Prostate gland (tissue), 2 donors: ENCODE measurements around the gene GRID2. TPM values are rescaled to one million over a fixed set of nuclear protein-coding genes. Genes with fewer than 3 reads are reported as not detected.

ENCODE experiments used
- DNase-seq: peaks from one replicate; pipeline ENCODE4 v3.0.0-alpha.2; 2019; ENCODE audit warnings: low spot score
- H3K27ac ChIP-seq, 2 donors: fragments of 200-600 bp; sonication (generic); 2 replicates each; pipeline ENCODE4 v1.5.1; 2017 to 2019
- H3K27me3 ChIP-seq: fragments of 200-600 bp; sonication (generic); replicated peaks from 2 replicates; pipeline ENCODE4 v1.5.1; 2019; ENCODE audit not compliant: insufficient read depth
- H3K36me3 ChIP-seq, 2 donors: fragments of 200-600 bp; sonication (generic); 1 replicate in 1 of 2; 2 replicates in 1 of 2; pipeline versions ENCODE4 v1.5.1 to v1.8.1; 2017 to 2019
- H3K4me1 ChIP-seq: fragments of 200-600 bp; sonication (generic); replicated peaks from 2 replicates; pipeline ENCODE4 v1.5.1; 2019
- H3K4me3 ChIP-seq, 2 donors: fragments of 200-600 bp; sonication (generic); 2 replicates each; pipeline ENCODE4 v1.5.1; 2017 to 2019
- H3K9me3 ChIP-seq: fragments of 200-600 bp; sonication (generic); 2 replicates; pipeline ENCODE4 v1.5.1; 2017
- POLR2A ChIP-seq: fragments of 450-650 bp; IDR thresholded peaks from one replicate; pipeline ENCODE4 v1.6.1; 2016; ENCODE audit warnings: antibody characterized with exemption, mild to moderate bottlenecking
- POLR2AphosphoS5 ChIP-seq: sonication (generic); formaldehyde crosslinking; IDR thresholded peaks from one replicate; pipeline ENCODE4 v1.6.1; 2017; ENCODE audit warnings: antibody characterized with exemption
- WGBS: methylation state at CpG from one replicate; pipeline ENCODE4 v1.1.5; 2018; 5-methylcytosine and 5-hydroxymethylcytosine counted together
- intact Hi-C: fragments of 100-400 bp; cut with DNase I; formaldehyde crosslinking; loops from one replicate; pipeline ENCODE4 v1.14.2; 2022
- total RNA-seq, 2 donors: library from RNA; depleted of rRNA; stranded (reverse); fragments of >200 nt; gene quantifications; one replicate each; pipeline ENCODE4 v1.1.0, GENCODE V29; 2016
- TF ChIP-seq, protein P1 (sequence below), 4 experiments: fragments of 200-600 bp in 2 of 4; fragments of 450-650 bp in 2 of 4; sonication (generic) in 2 of 4; IDR thresholded peaks; 1 replicate in 3 of 4; 2 replicates in 1 of 4; pipeline ENCODE4 v1.5.1; 2016 to 2019; ENCODE audit warnings: antibody characterized with exemption in 4 of 4, mild to moderate bottlenecking in 2 of 4, moderate library complexity in 2 of 4

GRID2 gene
- total RNA-seq, 2 donors from 2014 or later, result 0.09 to 11.0 TPM

GRCh38 chr4:93409035-93409434, 1105.3 kb downstream of the GRID2 start:
- TF ChIP-seq, protein P1, sequence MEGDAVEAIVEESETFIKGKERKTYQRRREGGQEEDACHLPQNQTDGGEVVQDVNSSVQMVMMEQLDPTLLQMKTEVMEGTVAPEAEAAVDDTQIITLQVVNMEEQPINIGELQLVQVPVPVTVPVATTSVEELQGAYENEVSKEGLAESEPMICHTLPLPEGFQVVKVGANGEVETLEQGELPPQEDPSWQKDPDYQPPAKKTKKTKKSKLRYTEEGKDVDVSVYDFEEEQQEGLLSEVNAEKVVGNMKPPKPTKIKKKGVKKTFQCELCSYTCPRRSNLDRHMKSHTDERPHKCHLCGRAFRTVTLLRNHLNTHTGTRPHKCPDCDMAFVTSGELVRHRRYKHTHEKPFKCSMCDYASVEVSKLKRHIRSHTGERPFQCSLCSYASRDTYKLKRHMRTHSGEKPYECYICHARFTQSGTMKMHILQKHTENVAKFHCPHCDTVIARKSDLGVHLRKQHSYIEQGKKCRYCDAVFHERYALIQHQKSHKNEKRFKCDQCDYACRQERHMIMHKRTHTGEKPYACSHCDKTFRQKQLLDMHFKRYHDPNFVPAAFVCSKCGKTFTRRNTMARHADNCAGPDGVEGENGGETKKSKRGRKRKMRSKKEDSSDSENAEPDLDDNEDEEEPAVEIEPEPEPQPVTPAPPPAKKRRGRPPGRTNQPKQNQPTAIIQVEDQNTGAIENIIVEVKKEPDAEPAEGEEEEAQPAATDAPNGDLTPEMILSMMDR (IDR thresholded peaks at IDR 0.05), result no peak
- TF ChIP-seq POLR2A, result no peak
- TF ChIP-seq POLR2AphosphoS5, result no peak
- no peaks in the 10 kb centered on the region for H3K36me3 ChIP-seq
- WGBS, result 13% methylated on average over 1 of the region's 1 CpG
- intact Hi-C loops, result no loop called here
- no peak overlapping the region for H3K4me3 ChIP-seq
- no peaks in the 10 kb centered on the region for H3K4me1 ChIP-seq
- no peak overlapping the region for H3K27ac ChIP-seq
- H3K27me3 ChIP-seq, result no peaks in the 10 kb centered on the region
- no peak for DNase-seq
- no peaks in the 10 kb centered on the region for H3K9me3 ChIP-seq

- no peak overlapping the region for H3K4me3 ChIP-seq
- TF ChIP-seq, protein P1 (IDR thresholded peaks at IDR 0.05), result no peak
- TF ChIP-seq POLR2A (no peak), POLR2AphosphoS5 (no peak)
- WGBS, result 84% methylated on average over 1 of the region's 1 CpG
- no peaks in the 10 kb centered on the region for H3K36me3 ChIP-seq
- no peak for DNase-seq
- H3K27me3 ChIP-seq, result no peaks in the 10 kb centered on the region
- no peak overlapping the region for H3K27ac ChIP-seq
- H3K4me1 ChIP-seq, result no peaks in the 10 kb centered on the region
- no peaks in the 10 kb centered on the region for H3K9me3 ChIP-seq
- intact Hi-C loops, result no loop called here
These were observed 1110.3 kb downstream of the GRID2 start for GRCh38 chr4:93414041-93414550.

GRCh38 chr4:93416344-93417128, 1112.8 kb downstream of the GRID2 start:
- H3K4me1 ChIP-seq, result no peaks in the 10 kb centered on the region
- H3K27ac ChIP-seq, result no peak overlapping the region
- no peak for TF ChIP-seq POLR2AphosphoS5
- no peak for TF ChIP-seq POLR2A
- TF ChIP-seq, protein P1 (IDR thresholded peaks at IDR 0.05), result no peak
- intact Hi-C loops, result no loop called here
- H3K9me3 ChIP-seq, result no peaks in the 10 kb centered on the region
- no peak overlapping the region for H3K4me3 ChIP-seq
- no peaks in the 10 kb centered on the region for H3K36me3 ChIP-seq
- DNase-seq, result no peak
- 81% methylated on average over 4 of the region's 4 CpGs for WGBS
- no peaks in the 10 kb centered on the region for H3K27me3 ChIP-seq

DNA sequence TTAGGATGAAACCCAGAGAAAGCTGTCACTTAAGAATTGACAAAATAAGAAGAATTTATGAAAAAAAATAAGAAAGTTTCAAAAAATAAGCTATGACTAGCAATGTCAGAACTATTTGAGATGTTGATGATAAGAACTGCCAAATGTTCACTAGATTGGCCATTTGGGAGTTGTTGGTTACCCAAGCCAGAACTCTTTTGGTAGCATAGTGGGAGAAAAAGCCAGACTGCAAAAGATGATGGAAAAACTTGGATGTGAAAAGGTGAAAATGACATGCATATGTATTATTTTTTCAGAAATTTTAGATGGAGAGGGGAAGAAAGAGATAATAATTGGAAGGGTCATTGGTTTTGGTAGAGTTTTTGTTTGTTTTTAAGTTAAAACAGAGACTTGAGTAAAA, 1127.6 kb downstream of the GRID2 start:
- Histone ChIP-seq H3K36me3 (no peaks in the 10 kb centered on the region), H3K27me3 (no peaks in the 10 kb centered on the region), H3K9me3 (no peaks in the 10 kb centered on the region), H3K27ac (no peak overlapping the region), H3K4me3 (no peak overlapping the region), H3K4me1 (no peaks in the 10 kb centered on the region)
- intact Hi-C loops, result no loop called here
- DNase-seq, result no peak
- TF ChIP-seq POLR2A, result no peak
- TF ChIP-seq, protein P1 (IDR thresholded peaks at IDR 0.05), result no peak
- no peak for TF ChIP-seq POLR2AphosphoS5

DNA sequence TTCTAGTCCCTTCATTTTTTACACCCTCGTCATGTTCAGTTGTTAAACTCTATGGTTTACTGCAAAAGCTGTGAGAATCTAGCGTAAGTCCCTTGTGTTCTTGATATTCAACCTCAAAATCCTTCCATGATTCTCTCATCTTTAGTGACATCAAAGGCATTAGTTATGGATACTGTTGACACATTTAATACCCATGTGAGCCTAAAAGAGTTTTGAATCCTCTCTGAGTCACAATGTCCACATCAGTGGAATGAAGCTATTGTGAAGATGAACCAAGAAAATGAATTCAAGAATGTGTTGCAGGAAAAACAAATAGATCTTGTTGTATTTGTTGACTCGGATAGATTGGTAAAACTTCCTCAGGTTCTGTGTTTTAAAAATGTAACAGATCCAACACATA, 1130.1 kb downstream of the GRID2 start:
- no peaks in the 10 kb centered on the region for H3K9me3 ChIP-seq
- intact Hi-C loops, result no loop called here
- H3K27me3 ChIP-seq, result no peaks in the 10 kb centered on the region
- no peak for DNase-seq
- H3K4me1 ChIP-seq, result no peaks in the 10 kb centered on the region
- 85% methylated on average over 3 of the region's 3 CpGs for WGBS
- H3K27ac ChIP-seq, result no peak overlapping the region
- no peaks in the 10 kb centered on the region for H3K36me3 ChIP-seq
- H3K4me3 ChIP-seq, result no peak overlapping the region
- TF ChIP-seq POLR2A (no peak), POLR2AphosphoS5 (no peak)
- TF ChIP-seq, protein P1 (IDR thresholded peaks at IDR 0.05), result no peak
